Measurements from ENCODE around the gene MAP1B.

The MAP1B gene

DNA sequence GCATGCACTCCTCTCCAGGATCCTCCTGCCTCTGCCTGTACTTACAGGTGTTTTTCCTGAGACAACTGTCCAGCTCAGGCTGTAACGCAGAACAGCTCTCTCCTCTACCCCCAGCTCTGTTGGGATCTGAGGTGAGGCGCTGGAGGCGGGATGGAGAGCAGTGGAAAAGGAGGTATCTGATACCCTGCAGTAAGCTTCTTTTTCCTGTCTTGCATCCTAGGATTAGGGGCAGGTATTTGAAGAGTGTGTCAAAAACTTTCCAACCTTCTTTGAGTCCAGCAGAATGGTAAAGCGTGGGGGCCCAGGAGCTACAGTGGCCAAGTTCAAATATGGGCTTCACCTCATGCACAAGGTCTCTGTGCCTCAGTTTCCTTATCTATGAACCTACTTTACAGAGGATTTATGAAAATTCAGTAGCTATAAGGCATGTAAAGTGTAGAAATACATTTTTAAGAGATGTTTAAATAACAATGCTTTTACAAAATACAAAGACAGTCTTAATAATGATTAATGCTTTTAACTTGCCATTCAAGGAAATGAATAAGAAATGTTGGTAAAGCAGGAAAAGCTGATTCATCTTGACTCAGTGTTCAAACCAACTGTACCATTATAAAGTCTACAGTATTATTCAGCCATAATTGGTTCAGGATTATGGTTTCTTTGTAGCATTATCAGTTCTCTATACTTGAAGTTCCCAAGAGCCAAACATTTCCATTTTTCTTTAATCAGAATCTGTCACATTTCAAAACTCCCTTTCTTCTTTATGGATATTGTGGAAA, 26.1 kb downstream of the MAP1B start:
- no peak for DNase-seq (ENCODE audit: low read depth in 2 of 2)

- DNase-seq (ENCODE audit: low read depth in 2 of 2): no peak
These were observed 27.1 kb downstream of the MAP1B start for GRCh38 chr5:72134226-72134899.

- DNase-seq (ENCODE audit: low read depth in 2 of 2): no peak
These were observed 30.6 kb downstream of the MAP1B start for GRCh38 chr5:72137826-72138409.

GRCh38 chr5:72138943-72139521, 31.8 kb downstream of the MAP1B start:
- peak; percentile 2 to 11 for DNase-seq (ENCODE audit: low read depth in 2 of 2)

DNA sequence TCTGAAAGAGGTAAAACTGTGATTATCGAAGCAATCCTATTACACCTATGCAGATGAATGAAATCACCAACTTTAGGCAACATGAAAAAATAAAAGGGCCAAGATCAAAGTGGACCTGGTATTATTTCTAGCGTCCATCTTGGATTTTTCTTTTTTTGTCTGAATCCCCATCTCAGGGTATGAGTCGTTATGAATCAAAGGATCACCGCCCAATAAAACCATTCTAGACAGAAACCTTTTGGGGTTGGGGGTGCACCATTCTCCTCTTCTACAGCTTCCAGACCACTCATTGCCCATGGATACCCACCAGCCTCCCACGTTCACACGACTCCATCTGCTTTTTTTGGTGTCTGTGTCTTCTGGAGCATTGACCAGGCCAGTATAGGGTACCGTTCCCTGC, 33.4 kb downstream of the MAP1B start:
- no peak for DNase-seq (ENCODE audit: low read depth in 2 of 2)

DNA sequence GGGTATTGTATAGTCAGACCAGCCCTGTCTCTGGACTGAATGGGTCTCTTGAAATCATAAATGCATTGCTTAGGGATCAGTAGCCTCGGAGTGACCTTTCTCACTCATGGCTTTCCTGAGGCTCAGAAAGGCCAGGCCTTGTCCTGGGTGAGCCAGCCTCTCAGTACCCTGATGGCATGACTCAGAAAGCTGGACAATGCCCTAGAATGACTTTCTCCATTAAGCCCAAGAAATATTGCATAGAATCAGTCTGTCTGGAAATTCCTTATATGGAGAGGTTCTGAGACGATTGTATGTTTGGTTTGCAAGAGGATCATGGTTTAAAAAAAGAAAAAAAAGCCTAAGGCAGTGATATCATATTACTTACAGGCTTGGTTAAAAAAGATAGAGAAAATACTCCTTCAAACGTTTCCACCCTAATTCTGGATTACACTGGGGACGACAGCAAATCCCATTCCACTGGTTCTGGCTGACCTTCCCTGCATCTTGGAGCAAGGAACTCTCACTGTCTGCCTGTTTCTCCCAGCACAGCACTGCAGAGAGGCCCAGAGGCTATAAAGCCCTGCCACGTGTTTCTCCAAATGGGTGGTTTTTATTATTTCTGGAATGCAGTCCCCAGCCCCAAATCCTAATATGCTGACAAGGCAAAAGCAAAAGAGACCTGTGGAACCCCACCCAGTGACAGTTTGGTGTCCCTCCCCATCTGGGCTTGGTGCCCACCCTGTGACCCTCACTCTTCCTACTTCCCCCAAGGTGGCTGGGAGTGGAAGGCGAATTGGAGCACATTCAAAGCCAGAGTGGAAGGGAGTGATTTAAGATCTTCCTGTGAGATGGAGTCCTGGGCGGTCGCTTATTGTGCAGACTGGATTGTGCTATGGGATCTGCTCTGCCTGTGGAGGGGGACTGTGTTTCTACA, 34.4 kb downstream of the MAP1B start:
- no peak for DNase-seq (ENCODE audit: low read depth in 2 of 2)

DNA sequence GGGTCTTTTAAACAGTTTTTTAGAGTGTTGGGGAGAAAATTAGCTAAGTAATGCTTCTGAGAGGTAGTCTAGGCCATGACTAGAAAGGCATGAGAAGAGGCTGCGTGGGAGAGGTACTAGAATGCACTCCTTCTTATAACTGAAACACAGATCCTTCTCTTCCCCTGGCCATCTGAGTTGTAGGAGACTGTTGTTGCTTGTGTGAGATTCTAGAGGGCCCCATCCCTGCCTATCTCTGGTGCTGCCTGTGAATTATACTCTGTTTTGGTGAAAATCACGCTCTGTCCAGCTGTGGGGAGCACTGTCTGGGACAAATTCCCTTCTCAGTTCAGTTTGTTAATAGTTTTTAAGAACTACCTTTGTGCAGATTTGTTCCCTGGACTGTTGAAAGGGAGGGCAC, 37.5 kb downstream of the MAP1B start:
- no peak for DNase-seq (ENCODE audit: low read depth in 2 of 2)

DNA sequence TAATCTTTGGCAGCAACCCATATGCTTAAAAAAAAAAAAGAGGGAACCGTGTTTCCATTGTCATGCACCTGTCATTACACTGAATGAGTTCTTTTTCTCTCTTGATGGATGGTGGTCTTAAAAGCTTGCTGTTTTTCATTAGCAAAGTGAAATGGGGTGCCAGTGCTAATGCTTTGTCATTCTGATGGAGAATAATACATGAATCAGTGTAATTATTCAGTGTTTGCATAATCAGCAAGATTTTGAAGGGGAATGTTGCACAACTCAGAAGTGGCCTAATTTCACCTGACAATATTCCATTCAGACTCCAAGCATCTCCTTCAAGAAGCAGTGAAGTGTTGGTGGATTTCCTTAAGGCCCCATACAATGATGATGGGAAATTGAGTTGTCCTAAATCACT, 38.1 kb downstream of the MAP1B start:
- no peak for DNase-seq (ENCODE audit: low read depth in 2 of 2)

GRCh38 chr5:72146056-72146455, 38.8 kb downstream of the MAP1B start:
- DNase-seq (ENCODE audit: low read depth in 2 of 2): no peak

GRCh38 chr5:72147569-72147968, 40.3 kb downstream of the MAP1B start:
- no peak for DNase-seq (ENCODE audit: low read depth in 2 of 2)

GRCh38 chr5:72149742-72150141, 42.5 kb downstream of the MAP1B start:
- DNase-seq (ENCODE audit: low read depth in 2 of 2): no peak

DNA sequence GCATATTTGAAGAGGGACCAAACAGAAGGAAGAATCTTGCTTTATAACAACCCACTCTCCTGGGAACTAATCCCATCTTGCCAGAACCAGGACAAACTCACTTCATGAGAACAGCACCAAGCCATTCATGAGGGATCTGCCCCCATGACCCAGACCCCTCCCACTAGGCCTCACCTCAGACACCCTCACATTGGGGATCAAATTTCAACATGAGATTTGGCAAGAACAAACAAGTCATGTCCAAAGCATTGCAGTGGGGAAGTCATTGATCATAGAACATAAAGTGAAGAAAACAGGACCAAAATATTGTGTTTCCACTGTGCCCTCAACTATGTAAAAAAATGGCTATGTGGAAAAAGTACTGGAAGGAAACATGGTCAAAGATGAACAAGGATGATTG, 43.9 kb downstream of the MAP1B start:
- no peak for DNase-seq (ENCODE audit: low read depth in 2 of 2)

DNA sequence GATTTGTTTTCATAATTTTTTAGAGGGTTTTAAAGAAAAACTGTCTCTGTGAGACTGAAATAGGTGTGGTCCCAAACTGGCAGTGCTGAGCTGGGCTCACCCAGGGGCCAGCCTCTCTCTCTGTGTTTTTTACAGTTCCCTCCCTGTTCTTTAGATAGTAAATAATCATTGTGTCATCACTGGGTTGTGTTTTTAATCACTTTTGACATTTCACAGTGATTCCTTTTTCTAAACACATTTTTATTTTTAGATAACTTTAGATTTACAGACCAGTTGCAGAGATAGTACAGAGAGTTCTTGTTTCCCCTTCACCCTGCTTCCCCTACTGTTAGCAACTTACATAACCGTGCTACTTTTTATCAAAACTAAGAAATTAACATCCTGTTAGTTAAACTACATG, 44.4 kb downstream of the MAP1B start:
- DNase-seq (ENCODE audit: low read depth in 2 of 2): no peak

- DNase-seq (ENCODE audit: low read depth in 2 of 2): no peak
These were observed 45.3 kb downstream of the MAP1B start for GRCh38 chr5:72152545-72152944.

- no peak for DNase-seq (ENCODE audit: low read depth in 2 of 2)
These were observed 46.3 kb downstream of the MAP1B start for GRCh38 chr5:72153551-72153950.

- DNase-seq (ENCODE audit: low read depth in 2 of 2): no peak
These were observed 46.9 kb downstream of the MAP1B start for GRCh38 chr5:72154076-72154756.

DNA sequence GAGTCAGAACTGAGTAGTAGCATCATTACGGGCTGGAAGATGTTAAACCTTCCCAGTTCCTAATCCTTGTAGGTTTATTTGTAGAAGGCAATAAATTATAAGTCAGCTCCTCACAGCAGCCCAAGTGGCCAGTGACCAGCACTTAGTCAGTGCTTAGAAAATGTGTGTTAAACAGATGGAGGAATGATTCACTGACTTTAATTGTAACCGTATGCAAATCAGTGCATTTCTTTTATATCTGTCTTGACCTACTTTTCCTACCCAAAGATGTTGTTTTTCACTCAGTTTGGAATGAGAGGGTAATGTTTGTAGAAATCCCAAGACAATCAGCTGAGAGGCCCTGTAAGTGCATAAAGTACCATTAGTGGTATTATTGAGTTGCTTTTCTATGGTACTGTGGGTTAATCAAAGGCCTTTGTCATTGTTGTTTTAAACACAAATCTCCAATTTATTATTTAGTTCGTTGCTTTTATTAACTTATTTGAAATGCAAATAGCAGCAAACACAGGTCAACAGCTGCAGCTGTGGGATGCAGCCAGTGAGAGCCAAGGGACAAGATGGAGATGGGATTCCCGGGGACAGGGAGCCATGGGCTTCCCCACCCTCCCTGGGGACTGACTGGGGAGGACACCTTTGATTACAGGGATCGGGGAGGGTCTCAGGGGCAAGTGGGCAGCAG, 49.8 kb downstream of the MAP1B start:
- DNase-seq (ENCODE audit: low read depth in 2 of 2): no peak

- no peak for DNase-seq (ENCODE audit: low read depth in 2 of 2)
These were observed 50.3 kb downstream of the MAP1B start for GRCh38 chr5:72157625-72157962.

DNA sequence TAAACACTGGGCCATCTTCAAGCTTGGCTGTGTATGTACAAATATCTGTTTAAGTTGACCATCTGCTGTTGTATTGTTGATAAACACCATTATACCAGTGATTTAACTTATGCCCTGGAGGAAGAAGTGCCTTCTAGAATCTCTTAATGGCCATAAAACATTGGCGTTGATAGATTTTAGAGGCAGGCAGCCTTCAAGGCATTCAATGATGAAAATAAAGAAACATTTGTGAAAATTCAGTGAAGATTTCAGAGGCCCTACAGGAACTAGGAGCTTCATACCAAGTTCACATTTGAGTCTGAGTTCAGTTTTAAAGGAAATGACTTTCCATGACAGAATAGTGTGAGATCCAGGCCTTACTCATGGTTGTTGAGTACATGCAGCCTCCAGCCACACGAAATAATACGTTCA, 52.2 kb downstream of the MAP1B start:
- no peak for DNase-seq (ENCODE audit: low read depth in 2 of 2)

GRCh38 chr5:72160329-72160728, 53.1 kb downstream of the MAP1B start:
- DNase-seq (ENCODE audit: low read depth in 2 of 2): no peak

GRCh38 chr5:72160959-72161358, 53.7 kb downstream of the MAP1B start:
- DNase-seq (ENCODE audit: low read depth in 2 of 2): no peak

Data from stimulated activated CD8-positive, alpha-beta memory T cell treated with anti-CD3 and anti-CD28 coated beads, Interleukin-15, amount 100 ng/mL, for 48 hours (primary cell).